ENCODE results near the gene VDAC1. TPM values are rescaled to one million over a fixed set of nuclear protein-coding genes. Genes with fewer than 3 reads are reported as not detected.
"Not testable (repeated sequence)": the region's sequence is repeated elsewhere in the genome, so short reads cannot be mapped to it uniquely, and the experiment has no call there.

Gene VDAC1
- total RNA-seq, 4 donors from 2014 or later: 106 to 210 (median 180) TPM

- peaks cover 0 to 35% (median 17%) of the 10 kb centered on the region in 4 donors for H3K36me3 ChIP-seq
- in situ Hi-C loops (cut with MboI; ENCODE audit: low pct_ligation_motif_present in 1 of 4, low pct_unique_long_range_greater_than_20kb in 1 of 4, low sequenced_read_pairs in 3 of 4): no loop called here
- no peaks in the 10 kb centered on the region for H3K27me3 ChIP-seq
- no peaks in the 10 kb centered on the region for H3K9me3 ChIP-seq
- no peaks in the 10 kb centered on the region for H3K4me1 ChIP-seq
- intact Hi-C loops (cut with DNase I; ENCODE audit: low total_unique reads): no loop called here
- H3K27ac ChIP-seq: no peak overlapping the region
- no peak for DNase-seq
- WGBS, 2 donors (ENCODE audit: low coverage in 1 of 2): 89 to 100% methylated on average over 2 to 7 of the region's 7 CpGs
- no peak overlapping the region for H3K4me3 ChIP-seq
- TF ChIP-seq POLR2AphosphoS5 (IDR thresholded peaks at IDR 0.05) (no peak), EP300 (IDR thresholded peaks at IDR 0.05; ENCODE audit: low read depth) (no peak), POLR2A (IDR thresholded peaks at IDR 0.05) (no peak)
- TF ChIP-seq, protein P1, sequence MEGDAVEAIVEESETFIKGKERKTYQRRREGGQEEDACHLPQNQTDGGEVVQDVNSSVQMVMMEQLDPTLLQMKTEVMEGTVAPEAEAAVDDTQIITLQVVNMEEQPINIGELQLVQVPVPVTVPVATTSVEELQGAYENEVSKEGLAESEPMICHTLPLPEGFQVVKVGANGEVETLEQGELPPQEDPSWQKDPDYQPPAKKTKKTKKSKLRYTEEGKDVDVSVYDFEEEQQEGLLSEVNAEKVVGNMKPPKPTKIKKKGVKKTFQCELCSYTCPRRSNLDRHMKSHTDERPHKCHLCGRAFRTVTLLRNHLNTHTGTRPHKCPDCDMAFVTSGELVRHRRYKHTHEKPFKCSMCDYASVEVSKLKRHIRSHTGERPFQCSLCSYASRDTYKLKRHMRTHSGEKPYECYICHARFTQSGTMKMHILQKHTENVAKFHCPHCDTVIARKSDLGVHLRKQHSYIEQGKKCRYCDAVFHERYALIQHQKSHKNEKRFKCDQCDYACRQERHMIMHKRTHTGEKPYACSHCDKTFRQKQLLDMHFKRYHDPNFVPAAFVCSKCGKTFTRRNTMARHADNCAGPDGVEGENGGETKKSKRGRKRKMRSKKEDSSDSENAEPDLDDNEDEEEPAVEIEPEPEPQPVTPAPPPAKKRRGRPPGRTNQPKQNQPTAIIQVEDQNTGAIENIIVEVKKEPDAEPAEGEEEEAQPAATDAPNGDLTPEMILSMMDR (IDR thresholded peaks at IDR 0.05): no peak
Observed at GRCh38 chr5:133980652-133981051, 24.1 kb downstream of the VDAC1 start.

DNA sequence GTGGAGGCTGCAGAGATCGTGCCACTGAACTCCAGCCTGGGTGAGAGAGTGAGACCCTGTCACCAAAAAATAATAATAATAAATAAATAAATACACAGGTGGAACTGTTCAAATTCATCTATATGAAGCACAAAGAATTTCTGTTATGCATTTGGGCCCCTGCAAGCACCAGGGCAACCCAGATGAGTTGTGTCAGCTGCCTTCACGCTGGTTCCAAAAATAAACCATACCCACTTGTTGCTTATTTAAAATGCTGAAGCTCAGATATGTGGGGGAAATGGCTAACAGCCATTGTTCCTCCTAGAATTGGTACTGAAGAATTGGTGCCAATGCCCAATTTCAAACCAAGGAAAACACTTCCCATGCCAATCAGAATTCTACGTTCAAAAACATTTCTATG lies 25.8 kb downstream of the VDAC1 start:
- Histone ChIP-seq H3K36me3 (peaks cover 0 to 50% (median 20%) of the 10 kb centered on the region in 4 donors), H3K27ac (no peak overlapping the region), H3K27me3 (no peaks in the 10 kb centered on the region), H3K4me1 (no peaks in the 10 kb centered on the region), H3K9me3 (no peaks in the 10 kb centered on the region), H3K4me3 (no peak overlapping the region)
- in situ Hi-C loops (cut with MboI; ENCODE audit: low pct_ligation_motif_present in 1 of 4, low pct_unique_long_range_greater_than_20kb in 1 of 4, low sequenced_read_pairs in 3 of 4): no loop called here
- 90 to 100% methylated on average over 2 to 3 of the region's 3 CpGs for WGBS, 2 donors (ENCODE audit: low coverage in 1 of 2)
- no peak for TF ChIP-seq EP300 (IDR thresholded peaks at IDR 0.05; ENCODE audit: low read depth)
- TF ChIP-seq, protein P1 (IDR thresholded peaks at IDR 0.05): no peak
- no peak for TF ChIP-seq POLR2AphosphoS5 (IDR thresholded peaks at IDR 0.05)
- no peak for TF ChIP-seq POLR2A (IDR thresholded peaks at IDR 0.05)
- intact Hi-C loops (cut with DNase I; ENCODE audit: low total_unique reads): no loop called here
- DNase-seq: no peak

DNA sequence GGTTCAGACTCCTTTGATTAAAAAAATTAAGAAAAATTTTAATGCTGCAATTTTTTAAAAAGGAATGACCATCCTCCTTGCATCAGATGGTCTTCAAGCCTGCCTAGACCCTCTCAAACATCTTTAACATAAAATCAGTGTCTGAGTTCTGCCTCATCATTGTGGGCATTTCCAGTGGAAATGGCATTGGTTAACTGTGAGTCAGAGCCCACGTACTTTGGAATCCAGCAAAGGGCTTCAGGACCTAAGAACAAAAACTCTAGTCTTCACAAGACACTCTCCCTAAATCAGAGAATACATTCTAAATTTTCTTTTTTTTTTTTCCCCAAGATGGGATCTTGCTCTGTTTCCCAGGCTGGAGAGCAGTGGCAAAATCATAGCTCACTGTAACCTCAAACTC lies 26.9 kb downstream of the VDAC1 start:
- 57 to 58% methylated on average over 1 of the region's 1 CpG for WGBS, 2 donors (ENCODE audit: low coverage in 1 of 2)
- Histone ChIP-seq H3K27me3 (no peaks in the 10 kb centered on the region), H3K4me1 (no peaks in the 10 kb centered on the region), H3K36me3 (peaks cover 0 to 55% (median 23%) of the 10 kb centered on the region in 4 donors), H3K4me3 (no peak overlapping the region), H3K27ac (no peak overlapping the region), H3K9me3 (no peaks in the 10 kb centered on the region)
- intact Hi-C loops (cut with DNase I; ENCODE audit: low total_unique reads): no loop called here
- in situ Hi-C loops (cut with MboI; ENCODE audit: low pct_ligation_motif_present in 1 of 4, low pct_unique_long_range_greater_than_20kb in 1 of 4, low sequenced_read_pairs in 3 of 4): no loop called here
- TF ChIP-seq POLR2A (IDR thresholded peaks at IDR 0.05) (no peak), EP300 (IDR thresholded peaks at IDR 0.05; ENCODE audit: low read depth) (no peak), POLR2AphosphoS5 (IDR thresholded peaks at IDR 0.05) (no peak)
- TF ChIP-seq, protein P1 (IDR thresholded peaks at IDR 0.05): no peak
- DNase-seq: no peak

GRCh38 chr5:133977161-133977787 lies 27.5 kb downstream of the VDAC1 start:
- Histone ChIP-seq H3K36me3 (peaks cover 0 to 53% (median 23%) of the 10 kb centered on the region in 4 donors), H3K27ac (no peak overlapping the region), H3K9me3 (no peaks in the 10 kb centered on the region), H3K4me1 (no peaks in the 10 kb centered on the region), H3K27me3 (no peaks in the 10 kb centered on the region), H3K4me3 (no peak overlapping the region)
- WGBS, 2 donors (ENCODE audit: low coverage in 1 of 2): 40% methylated on average over 5 of the region's 5 CpGs; no CpG with 5 or more reads in 1 of the 2 donors
- DNase-seq: no peak
- in situ Hi-C loops (cut with MboI; ENCODE audit: low pct_ligation_motif_present in 1 of 4, low pct_unique_long_range_greater_than_20kb in 1 of 4, low sequenced_read_pairs in 3 of 4): no loop called here
- no peak for TF ChIP-seq EP300 (IDR thresholded peaks at IDR 0.05; ENCODE audit: low read depth)
- TF ChIP-seq POLR2AphosphoS5 (IDR thresholded peaks at IDR 0.05): no peak
- no peak for TF ChIP-seq POLR2A (IDR thresholded peaks at IDR 0.05)
- TF ChIP-seq, protein P1 (IDR thresholded peaks at IDR 0.05): no peak
- intact Hi-C loops (cut with DNase I; ENCODE audit: low total_unique reads): no loop called here

DNA sequence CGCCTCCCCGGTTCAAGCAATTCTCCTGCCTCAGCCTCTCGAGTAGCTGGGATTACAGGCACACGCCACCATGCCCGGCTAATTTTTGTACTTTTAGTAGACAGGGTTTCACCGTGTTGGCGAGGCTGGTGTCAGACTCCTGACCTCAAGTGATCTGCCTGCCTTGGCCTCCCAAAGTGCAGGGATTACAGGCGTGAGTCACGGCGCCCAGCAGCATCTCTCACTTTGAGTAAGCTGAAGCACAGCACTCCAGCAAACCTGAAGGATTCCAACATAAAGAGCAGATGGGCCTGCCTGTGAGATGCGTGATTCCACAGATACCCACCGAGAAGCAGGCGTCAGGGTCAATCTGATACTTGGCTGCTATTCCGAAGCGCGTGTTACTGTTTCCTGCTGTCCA lies 29.2 kb downstream of the VDAC1 start:
- H3K4me3 ChIP-seq; H3K27ac ChIP-seq; DNase-seq; H3K27me3 ChIP-seq; H3K4me1 ChIP-seq; H3K9me3 ChIP-seq; intact Hi-C loops (cut with DNase I; ENCODE audit: low total_unique reads); in situ Hi-C loops (cut with MboI; ENCODE audit: low pct_ligation_motif_present in 1 of 4, low pct_unique_long_range_greater_than_20kb in 1 of 4, low sequenced_read_pairs in 3 of 4): not testable (repeated sequence)
- H3K36me3 ChIP-seq: peaks cover 0 to 47% (median 19%) of the 10 kb centered on the region in 4 donors
- WGBS, 2 donors (ENCODE audit: low coverage in 1 of 2): 96% methylated on average over 15 of the region's 16 CpGs; no CpG with 5 or more reads in 1 of the 2 donors
